Mesenchymal stem cell (in vitro differentiated cells and primary cell): ENCODE measurements around the gene IGFBP5.
A peak's percentile ranks its signal among the peaks of the same experiment; 100 is the strongest.

Experiments used
- DNase-seq: peaks from one replicate; pipeline ENCODE4 v3.0.0-alpha.2; 2013
- H2AFZ ChIP-seq: one replicate; pipeline ENCODE4 v1.6.1; 2013; ENCODE audit warnings: low read depth, mild to moderate bottlenecking, control low read depth, inconsistent platforms, low read length, moderate library complexity
- H2AK5ac ChIP-seq: 2 replicates; pipeline ENCODE4 v1.6.1; 2013; ENCODE audit warnings: low read length, moderate library complexity, mild to moderate bottlenecking, inconsistent platforms; ENCODE audit not compliant: severe bottlenecking
- H2BK120ac ChIP-seq: one replicate; pipeline ENCODE4 v1.6.1; 2013; ENCODE audit warnings: low read depth, mild to moderate bottlenecking, inconsistent platforms, low read length, moderate library complexity
- H2BK12ac ChIP-seq, 2 experiments: one replicate each; pipeline ENCODE4 v1.6.1; 2013; ENCODE audit warnings: inconsistent platforms in 2 of 2, low read length in 2 of 2, mild to moderate bottlenecking in 2 of 2, moderate library complexity in 2 of 2, control low read depth in 1 of 2
- H2BK15ac ChIP-seq: one replicate; pipeline ENCODE4 v1.6.1; 2013; ENCODE audit warnings: mild to moderate bottlenecking, low read depth, inconsistent platforms; ENCODE audit not compliant: poor library complexity, severe bottlenecking
- H2BK5ac ChIP-seq: 2 replicates; pipeline ENCODE4 v1.6.1; 2013; ENCODE audit warnings: low read depth, mild to moderate bottlenecking, low read length, control low read depth, inconsistent platforms; ENCODE audit not compliant: poor library complexity, severe bottlenecking
- H3K14ac ChIP-seq, 2 experiments: one replicate each; pipeline ENCODE4 v1.6.1; 2013; ENCODE audit warnings: inconsistent platforms in 2 of 2, low read length in 2 of 2, control low read depth in 1 of 2, mild to moderate bottlenecking in 1 of 2, moderate library complexity in 1 of 2
- H3K18ac ChIP-seq, 2 experiments: one replicate each; pipeline ENCODE4 v1.6.1; 2013; ENCODE audit warnings: inconsistent platforms in 2 of 2, low read length in 2 of 2, control low read depth in 1 of 2, low read depth in 1 of 2, mild to moderate bottlenecking in 1 of 2
- H3K23ac ChIP-seq, 2 experiments: one replicate each; pipeline ENCODE4 v1.6.1; 2013; ENCODE audit warnings: inconsistent platforms in 2 of 2, low read length in 2 of 2, mild to moderate bottlenecking in 2 of 2, moderate library complexity in 2 of 2, control low read depth in 1 of 2
- H3K27ac ChIP-seq: 2 replicates; pipeline ENCODE4 v1.5.1; 2013; ENCODE audit warnings: mild to moderate bottlenecking, moderate library complexity, low read length, control low read depth, inconsistent platforms; ENCODE audit not compliant: poor library complexity, severe bottlenecking
- H3K27me3 ChIP-seq, 2 experiments: 2 replicates each; pipeline versions ENCODE4 v1.6.1 to v1.7.0; 2013; ENCODE audit warnings: low read length in 2 of 2, mild to moderate bottlenecking in 2 of 2, moderate library complexity in 2 of 2, control low read depth in 1 of 2, inconsistent platforms in 1 of 2; ENCODE audit not compliant: control insufficient read depth in 1 of 2, insufficient read depth in 1 of 2
- H3K36me3 ChIP-seq, 2 experiments: 2 replicates each; pipeline versions ENCODE4 v1.6.1 to v1.7.0; 2013; ENCODE audit warnings: low read length in 2 of 2, control low read depth in 1 of 2, inconsistent platforms in 1 of 2, low read depth in 1 of 2, mild to moderate bottlenecking in 1 of 2; ENCODE audit not compliant: insufficient read depth in 2 of 2, control insufficient read depth in 1 of 2
- H3K4ac ChIP-seq, 2 experiments: one replicate each; pipeline ENCODE4 v1.6.1; 2013; ENCODE audit warnings: inconsistent platforms in 2 of 2, low read length in 2 of 2, mild to moderate bottlenecking in 2 of 2, moderate library complexity in 2 of 2, control low read depth in 1 of 2, low read depth in 1 of 2
- H3K4me1 ChIP-seq: 2 replicates; pipeline ENCODE4 v1.6.1; 2013; ENCODE audit warnings: low read depth, low read length, control low read depth; ENCODE audit not compliant: control insufficient read depth, insufficient read depth
- H3K4me2 ChIP-seq: 2 replicates; pipeline ENCODE4 v1.6.1; 2013; ENCODE audit warnings: low read length, mild to moderate bottlenecking, inconsistent platforms; ENCODE audit not compliant: poor library complexity, severe bottlenecking
- H3K4me3 ChIP-seq, 2 experiments: 2 replicates each; pipeline versions ENCODE4 v1.5.1 to v1.7.0; 2013; ENCODE audit warnings: low read length in 2 of 2, mild to moderate bottlenecking in 2 of 2, control low read depth in 1 of 2, low read depth in 1 of 2; ENCODE audit not compliant: insufficient read depth in 1 of 2
- H3K79me1 ChIP-seq: replicated peaks from 2 replicates; pipeline ENCODE4 v1.6.1; 2013; ENCODE audit warnings: mild to moderate bottlenecking, control low read depth, low read length, inconsistent platforms; ENCODE audit not compliant: poor library complexity, severe bottlenecking
- H3K9ac ChIP-seq: 2 replicates; pipeline ENCODE4 v1.7.0; 2013; ENCODE audit warnings: mild to moderate bottlenecking, low read length, moderate library complexity
- H3K9me3 ChIP-seq: 2 replicates; pipeline ENCODE4 v1.7.0; 2013; ENCODE audit warnings: mild to moderate bottlenecking, low read length; ENCODE audit not compliant: control insufficient read depth
- H4K8ac ChIP-seq: one replicate; pipeline ENCODE4 v1.6.1; 2013; ENCODE audit warnings: inconsistent platforms, mild to moderate bottlenecking, low read length, moderate library complexity
- H4K91ac ChIP-seq: one replicate; pipeline ENCODE4 v1.6.1; 2013; ENCODE audit warnings: mild to moderate bottlenecking, low read length, inconsistent platforms
- WGBS: methylation state at CpG from one replicate; pipeline ENCODE4 v1.1.7; 2013; ENCODE audit warnings: mixed read lengths; 5-methylcytosine and 5-hydroxymethylcytosine counted together

The IGFBP5 gene

DNA sequence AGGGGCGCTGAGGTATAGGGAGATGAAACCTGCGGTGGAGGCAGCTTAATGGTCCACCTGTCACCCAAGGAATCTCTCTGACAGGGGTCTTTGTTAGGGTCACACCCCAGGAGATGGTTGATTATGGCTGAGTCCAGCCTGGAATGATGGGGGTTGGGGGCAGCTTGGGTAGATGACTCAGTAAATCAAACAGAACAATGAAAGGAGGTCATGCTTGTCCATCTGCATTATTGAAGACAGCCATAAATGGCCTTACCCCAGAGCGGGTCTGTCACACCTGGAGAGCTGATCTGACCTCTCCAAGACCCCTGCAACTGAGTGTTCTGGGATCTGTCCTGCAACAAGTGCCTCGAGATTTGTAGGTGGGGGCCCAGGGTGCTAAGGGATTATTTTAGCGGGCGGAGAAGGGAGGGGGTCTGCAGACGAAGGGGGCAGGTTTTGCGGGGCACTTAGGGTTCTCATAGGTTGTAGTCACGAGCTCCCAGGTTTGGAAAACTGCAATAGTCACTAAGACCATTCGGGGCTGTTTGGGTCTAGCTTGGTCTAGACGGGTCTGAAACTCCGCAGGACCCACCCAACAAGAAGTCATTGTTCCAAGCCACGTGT is 62.9 kb downstream of the IGFBP5 start:
- no peak overlapping the region for H3K4me3 ChIP-seq
- peak overlapping the region; percentile 24 for H4K8ac ChIP-seq
- no peak overlapping the region for H2BK120ac ChIP-seq
- H3K14ac ChIP-seq: no peak overlapping the region
- H2BK5ac ChIP-seq: no peak overlapping the region
- H3K9ac ChIP-seq: no peak overlapping the region
- H2BK12ac ChIP-seq: peak overlapping the region in 1 of 2 experiments; percentile 18
- no peak overlapping the region for H3K23ac ChIP-seq
- no peak overlapping the region for H2AK5ac ChIP-seq
- no peak overlapping the region for H3K27ac ChIP-seq
- no peak overlapping the region for H2AFZ ChIP-seq
- H3K4me1 ChIP-seq: peaks cover 25% of the 10 kb centered on the region
- peak overlapping the region in 1 of 2 experiments; percentile 55 for H3K18ac ChIP-seq
- 21% methylated on average over 13 of the region's 13 CpGs for WGBS
- no peak overlapping the region for H4K91ac ChIP-seq
- peaks cover 2% of the 10 kb centered on the region for H3K79me1 ChIP-seq
- no peak overlapping the region for H2BK15ac ChIP-seq
- H3K4me2 ChIP-seq: peak overlapping the region; percentile 95
- no peak for DNase-seq
- peaks cover 0 to 80% of the 10 kb centered on the region in 2 experiments for H3K27me3 ChIP-seq
- H3K36me3 ChIP-seq: no peaks in the 10 kb centered on the region
- H3K4ac ChIP-seq: no peak overlapping the region
- no peaks in the 10 kb centered on the region for H3K9me3 ChIP-seq

DNA sequence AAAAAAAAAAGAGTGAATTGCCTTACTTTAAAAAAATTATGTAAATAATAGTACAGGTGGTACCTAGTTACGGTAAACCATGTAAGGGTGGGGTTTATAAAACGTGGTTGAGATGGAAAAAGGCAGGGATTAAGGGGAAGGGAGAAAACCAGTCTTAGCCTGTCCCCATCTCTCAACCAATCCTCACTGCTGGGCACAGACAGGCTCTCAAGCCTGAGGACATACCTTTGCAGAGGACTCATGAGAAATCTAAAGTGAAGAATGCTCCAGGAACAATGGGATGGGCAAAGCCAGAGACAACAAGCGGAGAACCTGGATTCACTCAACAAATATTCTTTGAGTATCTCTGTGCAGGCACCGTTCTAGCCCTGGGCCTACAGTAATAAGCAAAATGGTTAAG is 65.6 kb downstream of the IGFBP5 start:
- H3K23ac ChIP-seq: no peak overlapping the region
- no peak overlapping the region for H4K8ac ChIP-seq
- no peak overlapping the region for H3K27ac ChIP-seq
- no peak overlapping the region for H3K4me3 ChIP-seq
- H3K9me3 ChIP-seq: peaks cover 1% of the 10 kb centered on the region
- H3K4ac ChIP-seq: no peak overlapping the region
- H3K14ac ChIP-seq: no peak overlapping the region
- H3K4me1 ChIP-seq: peaks cover 11% of the 10 kb centered on the region
- no peaks in the 10 kb centered on the region for H3K79me1 ChIP-seq
- no peak overlapping the region for H3K4me2 ChIP-seq
- WGBS: 97% methylated on average over 2 of the region's 4 CpGs
- H3K18ac ChIP-seq: no peak overlapping the region
- no peaks in the 10 kb centered on the region for H3K36me3 ChIP-seq
- H3K27me3 ChIP-seq: peaks cover 0 to 71% of the 10 kb centered on the region in 2 experiments
- peak overlapping the region in 1 of 2 experiments; percentile 1 for H2BK12ac ChIP-seq
- H4K91ac ChIP-seq: no peak overlapping the region
- H2AFZ ChIP-seq: no peak overlapping the region
- H3K9ac ChIP-seq: no peak overlapping the region
- no peak overlapping the region for H2BK120ac ChIP-seq
- no peak overlapping the region for H2BK15ac ChIP-seq
- no peak for DNase-seq
- no peak overlapping the region for H2BK5ac ChIP-seq
- no peak overlapping the region for H2AK5ac ChIP-seq

DNA sequence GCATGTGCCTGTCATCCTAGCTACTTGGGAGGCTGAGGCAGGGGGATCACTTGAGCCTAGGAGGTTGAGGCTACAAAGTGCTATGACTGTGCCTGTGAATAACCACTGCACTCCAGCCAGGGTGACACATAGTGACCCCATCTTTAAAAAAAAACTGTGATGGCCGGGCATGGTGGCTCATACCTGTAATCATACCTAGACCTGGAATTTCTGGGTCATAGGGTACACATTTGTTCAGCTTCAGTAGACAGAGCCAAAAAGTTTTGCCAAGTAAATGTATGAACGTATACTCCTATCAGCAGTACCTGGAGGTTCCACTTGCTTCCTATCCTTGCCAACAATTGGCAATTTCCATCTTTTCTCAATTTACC is 68.5 kb downstream of the IGFBP5 start:
- Histone ChIP-seq H4K91ac (no peak overlapping the region), H3K79me1 (no peaks in the 10 kb centered on the region), H3K36me3 (no peaks in the 10 kb centered on the region), H3K27me3 (peaks cover 0 to 59% of the 10 kb centered on the region in 2 experiments), H3K4me3 (no peak overlapping the region), H3K4me2 (no peak overlapping the region), H2BK12ac (no peak overlapping the region), H3K27ac (no peak overlapping the region), H2AFZ (no peak overlapping the region), H3K9ac (no peak overlapping the region), H2BK15ac (no peak overlapping the region), H2BK120ac (no peak overlapping the region), H2BK5ac (no peak overlapping the region), H4K8ac (no peak overlapping the region), H2AK5ac (no peak overlapping the region), H3K4me1 (no peaks in the 10 kb centered on the region), H3K4ac (no peak overlapping the region), H3K9me3 (peaks cover 10% of the 10 kb centered on the region), H3K14ac (no peak overlapping the region), H3K23ac (no peak overlapping the region), H3K18ac (no peak overlapping the region)
- DNase-seq: no peak
- 97% methylated on average over 2 of the region's 2 CpGs for WGBS

DNA sequence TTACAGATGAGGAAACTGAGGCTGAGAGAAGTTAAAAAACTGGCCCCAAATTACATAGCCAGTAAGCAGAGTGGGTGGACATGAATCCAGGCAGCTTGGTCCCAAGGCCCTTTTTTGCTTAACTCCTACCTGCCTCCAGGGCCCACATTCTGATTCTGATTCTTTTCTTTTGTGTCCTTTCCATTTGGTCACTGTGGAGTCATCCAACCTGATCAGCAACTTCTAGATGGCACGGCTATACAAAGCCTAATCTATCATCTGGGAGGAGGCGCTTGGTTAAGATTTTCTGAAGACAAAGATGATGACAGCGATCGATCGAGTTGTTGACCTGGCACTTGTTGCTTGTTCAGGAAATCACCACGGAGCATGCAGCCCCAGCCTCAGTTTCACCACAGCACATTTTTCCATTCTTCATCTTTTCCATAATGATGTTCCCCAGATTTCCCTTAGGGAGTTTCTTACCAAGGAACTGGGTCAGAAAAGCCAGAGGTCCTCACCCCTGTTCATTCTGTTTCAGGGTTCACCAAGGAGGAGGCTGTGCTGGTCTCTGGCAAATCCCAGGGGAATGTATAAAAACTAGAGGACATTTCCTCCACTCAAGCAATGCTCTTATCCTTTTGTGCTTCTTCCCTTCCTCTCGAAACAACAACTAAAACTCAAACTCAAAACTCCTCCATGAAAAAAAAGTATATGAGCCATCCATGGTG is 69.0 kb downstream of the IGFBP5 start:
- WGBS: 92% methylated on average over 7 of the region's 7 CpGs
- H3K9ac ChIP-seq: no peak overlapping the region
- no peak overlapping the region for H2BK12ac ChIP-seq
- H3K4me1 ChIP-seq: no peaks in the 10 kb centered on the region
- H2BK15ac ChIP-seq: no peak overlapping the region
- H3K9me3 ChIP-seq: peaks cover 10% of the 10 kb centered on the region
- no peak overlapping the region for H4K8ac ChIP-seq
- no peak overlapping the region for H4K91ac ChIP-seq
- no peak overlapping the region for H2AFZ ChIP-seq
- no peak overlapping the region for H3K4me2 ChIP-seq
- no peak for DNase-seq
- no peak overlapping the region for H3K27ac ChIP-seq
- H3K36me3 ChIP-seq: no peaks in the 10 kb centered on the region
- no peak overlapping the region for H3K4me3 ChIP-seq
- H3K4ac ChIP-seq: no peak overlapping the region
- no peak overlapping the region for H2AK5ac ChIP-seq
- H3K79me1 ChIP-seq: no peaks in the 10 kb centered on the region
- no peak overlapping the region for H3K23ac ChIP-seq
- H2BK120ac ChIP-seq: no peak overlapping the region
- no peak overlapping the region for H3K14ac ChIP-seq
- H2BK5ac ChIP-seq: no peak overlapping the region
- peaks cover 0 to 59% of the 10 kb centered on the region in 2 experiments for H3K27me3 ChIP-seq
- no peak overlapping the region for H3K18ac ChIP-seq
